ENCODE data around the gene KIAA1671.

DNA sequence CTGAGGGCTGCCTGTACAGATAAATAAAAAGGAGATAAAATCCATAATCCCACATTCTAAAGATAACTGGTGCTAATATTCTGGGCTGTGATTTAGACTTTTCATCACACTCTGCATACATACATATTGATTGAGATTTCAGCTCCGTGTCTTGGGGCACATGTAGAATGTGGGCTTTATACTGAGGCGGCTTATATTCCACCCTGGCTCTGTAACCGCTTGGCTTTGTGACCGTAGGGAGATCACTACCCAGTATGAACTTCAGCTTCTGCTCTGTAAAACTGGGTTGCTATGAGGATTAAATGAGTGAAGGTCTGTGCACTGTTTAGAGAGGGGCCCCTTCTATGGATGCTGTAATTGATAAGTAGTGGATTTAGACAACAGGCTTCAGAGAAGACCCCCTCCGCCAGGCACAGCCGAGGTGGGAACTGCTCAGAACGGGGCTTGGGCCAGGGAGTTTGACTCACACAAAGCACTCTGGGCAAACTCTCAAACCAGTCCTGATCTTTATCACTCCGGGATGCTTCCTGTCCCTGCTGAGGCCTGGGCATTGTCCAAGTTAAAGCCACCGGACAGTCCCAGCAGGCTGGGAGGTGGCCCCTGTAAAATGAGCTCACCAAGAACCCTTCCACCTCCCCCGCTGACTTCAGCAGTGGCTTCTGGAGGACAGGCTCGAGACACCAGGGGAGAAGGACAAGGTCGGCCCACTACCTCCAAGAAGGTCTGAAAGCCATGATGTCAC, 17.2 kb downstream of the KIAA1671 start:
- TF ChIP-seq, protein P1, sequence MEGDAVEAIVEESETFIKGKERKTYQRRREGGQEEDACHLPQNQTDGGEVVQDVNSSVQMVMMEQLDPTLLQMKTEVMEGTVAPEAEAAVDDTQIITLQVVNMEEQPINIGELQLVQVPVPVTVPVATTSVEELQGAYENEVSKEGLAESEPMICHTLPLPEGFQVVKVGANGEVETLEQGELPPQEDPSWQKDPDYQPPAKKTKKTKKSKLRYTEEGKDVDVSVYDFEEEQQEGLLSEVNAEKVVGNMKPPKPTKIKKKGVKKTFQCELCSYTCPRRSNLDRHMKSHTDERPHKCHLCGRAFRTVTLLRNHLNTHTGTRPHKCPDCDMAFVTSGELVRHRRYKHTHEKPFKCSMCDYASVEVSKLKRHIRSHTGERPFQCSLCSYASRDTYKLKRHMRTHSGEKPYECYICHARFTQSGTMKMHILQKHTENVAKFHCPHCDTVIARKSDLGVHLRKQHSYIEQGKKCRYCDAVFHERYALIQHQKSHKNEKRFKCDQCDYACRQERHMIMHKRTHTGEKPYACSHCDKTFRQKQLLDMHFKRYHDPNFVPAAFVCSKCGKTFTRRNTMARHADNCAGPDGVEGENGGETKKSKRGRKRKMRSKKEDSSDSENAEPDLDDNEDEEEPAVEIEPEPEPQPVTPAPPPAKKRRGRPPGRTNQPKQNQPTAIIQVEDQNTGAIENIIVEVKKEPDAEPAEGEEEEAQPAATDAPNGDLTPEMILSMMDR (optimal IDR thresholded peaks at IDR 0.05 in 1 of 3, IDR thresholded peaks at IDR 0.05 in 1 of 3, conservative IDR thresholded peaks at IDR 0.05 in 1 of 3; ENCODE audit: extremely low read depth in 1 of 3, insufficient read depth in 2 of 3, low read length in 3 of 3), result no peak
- TF ChIP-seq EZH2 (IDR thresholded peaks at IDR 0.05; ENCODE audit: low read length), result no peak

Measured in keratinocyte (primary cell).